ENCODE data around the gene C8A.

C8A gene

GRCh38 chr1:56904663-56905397, 50.2 kb downstream of the C8A start:
- TF ChIP-seq REST (IDR thresholded peaks at IDR 0.05; ENCODE audit: low read depth) (no peak), NFIC (IDR thresholded peaks at IDR 0.05) (no peak), RAD21 (IDR thresholded peaks at IDR 0.05; ENCODE audit: low read depth) (no peak), FOXM1 (IDR thresholded peaks at IDR 0.05; ENCODE audit: borderline replicate concordance, low read depth) (no peak), TAF1 (IDR thresholded peaks at IDR 0.05; ENCODE audit: low read depth) (no peak), YY1 (IDR thresholded peaks at IDR 0.05; ENCODE audit: low read depth) (no peak)

DNA sequence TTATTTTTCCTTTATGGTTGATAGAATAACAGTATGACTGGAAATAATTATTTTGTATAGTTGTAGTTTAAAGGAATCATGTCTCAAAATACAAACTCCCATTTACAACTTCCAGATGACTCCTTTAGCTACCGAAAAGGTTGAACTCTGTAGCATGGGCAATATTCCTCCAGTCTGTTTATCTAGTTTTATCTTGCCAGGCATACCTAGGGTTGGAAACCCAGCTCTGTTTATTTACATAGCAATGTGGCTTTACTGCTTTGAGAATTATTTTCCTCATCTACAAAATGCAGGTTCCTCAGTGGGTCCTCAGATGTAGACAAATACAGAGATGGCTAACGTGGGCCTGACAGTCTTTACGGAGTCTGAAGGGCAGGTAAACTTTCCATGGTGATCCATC, 51.1 kb downstream of the C8A start:
- TF ChIP-seq CEBPB (IDR thresholded peaks at IDR 0.05) (no peak), NFIC (IDR thresholded peaks at IDR 0.05) (no peak), EGR1 (IDR thresholded peaks at IDR 0.05) (no peak), ZBTB7A (IDR thresholded peaks at IDR 0.05; ENCODE audit: low read depth) (no peak), EP300 (IDR thresholded peaks at IDR 0.05; ENCODE audit: borderline replicate concordance) (no peak), FOXM1 (IDR thresholded peaks at IDR 0.05; ENCODE audit: borderline replicate concordance, low read depth) (no peak), REST (IDR thresholded peaks at IDR 0.05; ENCODE audit: low read depth) (no peak), TEAD4 (IDR thresholded peaks at IDR 0.05) (no peak), YY1 (IDR thresholded peaks at IDR 0.05; ENCODE audit: low read depth) (no peak), CREB1 (IDR thresholded peaks at IDR 0.05; ENCODE audit: low read depth) (no peak), TAF1 (IDR thresholded peaks at IDR 0.05; ENCODE audit: low read depth) (no peak), MAX (IDR thresholded peaks at IDR 0.05) (no peak), RAD21 (IDR thresholded peaks at IDR 0.05; ENCODE audit: low read depth) (no peak), TCF12 (IDR thresholded peaks at IDR 0.05; ENCODE audit: low read depth) (no peak)
- TF ChIP-seq, protein P1, sequence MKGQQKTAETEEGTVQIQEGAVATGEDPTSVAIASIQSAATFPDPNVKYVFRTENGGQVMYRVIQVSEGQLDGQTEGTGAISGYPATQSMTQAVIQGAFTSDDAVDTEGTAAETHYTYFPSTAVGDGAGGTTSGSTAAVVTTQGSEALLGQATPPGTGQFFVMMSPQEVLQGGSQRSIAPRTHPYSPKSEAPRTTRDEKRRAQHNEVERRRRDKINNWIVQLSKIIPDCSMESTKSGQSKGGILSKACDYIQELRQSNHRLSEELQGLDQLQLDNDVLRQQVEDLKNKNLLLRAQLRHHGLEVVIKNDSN (IDR thresholded peaks at IDR 0.05): no peak

GRCh38 chr1:56908619-56909221, 54.1 kb downstream of the C8A start:
- no peak for TF ChIP-seq YY1 (IDR thresholded peaks at IDR 0.05; ENCODE audit: low read depth)
- no peak for TF ChIP-seq RAD21 (IDR thresholded peaks at IDR 0.05; ENCODE audit: low read depth)
- TF ChIP-seq TAF1 (IDR thresholded peaks at IDR 0.05; ENCODE audit: low read depth): no peak
- TF ChIP-seq CREB1 (IDR thresholded peaks at IDR 0.05; ENCODE audit: low read depth): no peak
- no peak for TF ChIP-seq CEBPB (IDR thresholded peaks at IDR 0.05)

DNA sequence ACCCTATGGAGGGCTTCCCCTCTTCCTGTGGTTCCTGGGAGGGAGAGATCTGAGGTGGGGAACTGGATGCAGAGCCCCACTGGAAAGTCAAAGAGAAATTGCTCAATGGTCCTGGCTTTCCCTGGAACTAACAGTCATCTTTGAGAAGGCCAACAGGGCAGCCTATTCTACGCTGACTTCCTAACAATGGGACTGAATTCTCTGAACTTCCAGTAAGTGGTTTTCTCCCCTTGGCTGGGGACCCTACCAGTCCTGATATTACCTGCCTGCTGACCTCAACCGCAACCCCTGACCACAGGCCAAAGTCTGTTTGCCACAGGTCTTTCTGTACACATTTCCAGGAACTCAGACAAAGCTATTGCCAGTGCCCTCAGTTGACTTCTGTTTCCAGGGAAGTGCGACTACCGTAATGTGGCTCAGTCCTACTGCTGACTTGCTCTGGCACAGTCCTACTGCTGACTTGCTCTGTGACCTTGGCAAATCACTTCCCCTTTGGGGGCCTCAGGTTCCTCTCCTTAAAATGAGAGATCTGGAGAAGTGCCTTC, 55.9 kb downstream of the C8A start:
- TF ChIP-seq YY1 (IDR thresholded peaks at IDR 0.05; ENCODE audit: low read depth) (no peak), FOXM1 (IDR thresholded peaks at IDR 0.05; ENCODE audit: borderline replicate concordance, low read depth) (no peak), TEAD4 (IDR thresholded peaks at IDR 0.05) (no peak), ZBTB7A (IDR thresholded peaks at IDR 0.05; ENCODE audit: low read depth) (no peak), MAX (IDR thresholded peaks at IDR 0.05) (no peak), REST (IDR thresholded peaks at IDR 0.05; ENCODE audit: low read depth) (no peak), TCF12 (IDR thresholded peaks at IDR 0.05; ENCODE audit: low read depth) (no peak), CEBPB (IDR thresholded peaks at IDR 0.05) (no peak), CREB1 (IDR thresholded peaks at IDR 0.05; ENCODE audit: low read depth) (no peak), EGR1 (IDR thresholded peaks at IDR 0.05) (no peak), NFIC (IDR thresholded peaks at IDR 0.05) (no peak)
- TF ChIP-seq, protein P1 (IDR thresholded peaks at IDR 0.05): no peak

All from Ishikawa (cell line).